HepG2 (cell line): ENCODE data around the gene CIITA.

Source experiments
- CTCF ChIP-seq: sonication (generic); formaldehyde crosslinking; IDR thresholded peaks from 2 replicates; pipeline ENCODE4 v1.5.0; 2020; ENCODE audit warnings: mild to moderate bottlenecking, missing genetic modification reagents, moderate library complexity
- HNRNPLL ChIP-seq: fragments of 200-400 bp; formaldehyde crosslinking; IDR thresholded peaks from 2 replicates; pipeline ENCODE4 v1.6.1; 2017; ENCODE audit warnings: mild to moderate bottlenecking, low read depth, low read length; ENCODE audit not compliant: poor library complexity, severe bottlenecking
- KLF13 ChIP-seq: sonication (generic); formaldehyde crosslinking; IDR thresholded peaks from 2 replicates; pipeline ENCODE4 v1.4.0; 2020; ENCODE audit warnings: mild to moderate bottlenecking, missing genetic modification reagents
- KLF16 ChIP-seq, 2 experiments: sonication (generic) in 1 of 2; formaldehyde crosslinking in 1 of 2; IDR thresholded peaks; 2 replicates each; pipeline versions ENCODE4 v1.6.1 to v1.8.0; 2016 to 2023; ENCODE audit warnings: missing genetic modification reagents in 2 of 2, missing compliant biosample characterization in 1 of 2
- MXI1 ChIP-seq: IDR thresholded peaks from 3 replicates; pipeline ENCODE4 v1.6.1; 2012; ENCODE audit warnings: low read depth, low read length, inconsistent platforms, borderline replicate concordance
- NR0B2 ChIP-seq: sonication (generic); formaldehyde crosslinking; IDR thresholded peaks from 2 replicates; pipeline ENCODE4 v1.4.0; 2020; ENCODE audit warnings: mild to moderate bottlenecking, missing genetic modification reagents
- PATZ1 ChIP-seq: sonication (generic); formaldehyde crosslinking; IDR thresholded peaks from 2 replicates; pipeline ENCODE4 v1.4.0; 2020; ENCODE audit warnings: missing genetic modification reagents
- PREB ChIP-seq: sonication (generic); formaldehyde crosslinking; IDR thresholded peaks from 2 replicates; pipeline ENCODE4 v1.4.0; 2020; ENCODE audit warnings: missing genetic modification reagents
- PTBP1 ChIP-seq: fragments of 200-400 bp; formaldehyde crosslinking; IDR thresholded peaks from 2 replicates; pipeline ENCODE4 v1.6.1; 2018; ENCODE audit warnings: low read length, low read depth; ENCODE audit not compliant: poor library complexity, severe bottlenecking
- RBM39 ChIP-seq: fragments of 200-400 bp; formaldehyde crosslinking; IDR thresholded peaks from one replicate; pipeline ENCODE4 v1.6.1; 2018; ENCODE audit warnings: antibody characterized with exemption, mild to moderate bottlenecking, low read depth, low read length; ENCODE audit not compliant: poor library complexity, severe bottlenecking
- SCMH1 ChIP-seq: sonication (generic); formaldehyde crosslinking; IDR thresholded peaks from 2 replicates; pipeline ENCODE4 v1.9.0; 2021; ENCODE audit warnings: missing genetic modification reagents, mild to moderate bottlenecking, borderline replicate concordance
- ZNF607 ChIP-seq: sonication (generic); formaldehyde crosslinking; IDR thresholded peaks from 2 replicates; pipeline ENCODE4 v1.5.1; 2020; ENCODE audit warnings: missing genetic modification reagents, mild to moderate bottlenecking, borderline replicate concordance

- TF ChIP-seq PREB (CRISPR knock-in tag), result no peak
- TF ChIP-seq HNRNPLL, result no peak
- no peak for TF ChIP-seq KLF16 (CRISPR knock-in tag; IDR thresholded peaks at IDR 0.05)
- no peak for TF ChIP-seq RBM39
- no peak for TF ChIP-seq PTBP1
- no peak for TF ChIP-seq MXI1
- TF ChIP-seq ZNF607 (CRISPR knock-in tag), result no peak
- TF ChIP-seq PATZ1, result no peak
- TF ChIP-seq NR0B2, result no peak
- no peak for TF ChIP-seq CTCF
- TF ChIP-seq KLF13 (CRISPR knock-in tag), result no peak
- no peak for TF ChIP-seq SCMH1 (CRISPR knock-in tag)
Measured at GRCh38 chr16:10827691-10828341, 49.2 kb upstream of the CIITA start.
